ENCODE results near the gene MEX3B.
"Not testable (repeated sequence)": the region's sequence is repeated elsewhere in the genome, so short reads cannot be mapped to it uniquely, and the experiment has no call there.

The MEX3B gene

GRCh38 chr15:81995081-81995480 lies 50.7 kb downstream of the MEX3B start:
- not testable (repeated sequence) for DNase-seq

GRCh38 chr15:81992523-81992922 lies 53.3 kb downstream of the MEX3B start:
- no peak for DNase-seq
